Transverse colon (tissue), 4 donors: ENCODE data around the gene OTP. TPM values are rescaled to one million over a fixed set of nuclear protein-coding genes. Genes with fewer than 3 reads are reported as not detected.

Experiments
- DNase-seq: peaks from one replicate; pipeline ENCODE4 v3.0.0-alpha.2; 2019
- H3K27ac ChIP-seq, 4 donors: fragments of 200-600 bp; sonication (generic); 2 replicates each; pipeline ENCODE4 v1.5.1; 2016 to 2018; ENCODE audit warnings: inconsistent platforms in 4 of 4
- H3K27me3 ChIP-seq: fragments of 200-600 bp; sonication (generic); 2 replicates; pipeline ENCODE4 v1.5.1; 2017; ENCODE audit warnings: inconsistent platforms
- H3K36me3 ChIP-seq, 4 donors: fragments of 200-600 bp; sonication (generic); 2 replicates each; pipeline ENCODE4 v1.5.1; 2017 to 2019; ENCODE audit warnings: inconsistent platforms in 4 of 4
- H3K4me1 ChIP-seq, 4 donors: fragments of 200-600 bp; sonication (generic); 2 replicates each; pipeline ENCODE4 v1.5.1; 2017 to 2020; ENCODE audit warnings: inconsistent platforms in 4 of 4
- H3K4me3 ChIP-seq, 4 donors: fragments of 200-600 bp; sonication (generic); 1 replicate in 1 of 4; 2 replicates in 3 of 4; pipeline versions ENCODE4 v1.5.1 to v1.6.1; 2017 to 2019; ENCODE audit warnings: inconsistent platforms in 4 of 4
- H3K9me3 ChIP-seq, 2 donors: fragments of 200-600 bp; sonication (generic); 2 replicates each; pipeline ENCODE4 v1.5.1; 2017 to 2019; ENCODE audit warnings: inconsistent platforms in 2 of 2
- EP300 ChIP-seq: sonication (generic); formaldehyde crosslinking; IDR thresholded peaks from one replicate; pipeline ENCODE4 v1.6.1; 2017; ENCODE audit warnings: antibody characterized with exemption, low read depth
- POLR2A ChIP-seq: fragments of 450-650 bp; IDR thresholded peaks from one replicate; pipeline ENCODE4 v1.6.1; 2016; ENCODE audit warnings: antibody characterized with exemption, mild to moderate bottlenecking, moderate library complexity
- POLR2AphosphoS5 ChIP-seq, 3 donors: sonication (generic); formaldehyde crosslinking; IDR thresholded peaks; one replicate each; pipeline ENCODE4 v1.6.1; 2016; ENCODE audit warnings: antibody characterized with exemption in 3 of 3
- WGBS, 2 donors: methylation state at CpG; one replicate each; pipeline ENCODE4 v1.1.5; 2018; ENCODE audit warnings: low coverage in 1 of 2; 5-methylcytosine and 5-hydroxymethylcytosine counted together
- in situ Hi-C, 4 donors: fragments of 200-750 bp; cut with MboI; loops; one replicate each; pipeline versions ENCODE4 v1.15.0 to v1.15.1; 2017; ENCODE audit warnings: low sequenced_read_pairs in 3 of 4, low pct_ligation_motif_present in 1 of 4, low pct_unique_long_range_greater_than_20kb in 1 of 4
- intact Hi-C: fragments of 100-400 bp; cut with DNase I; formaldehyde crosslinking; loops from one replicate; pipeline ENCODE4 v1.15.1; 2023; ENCODE audit warnings: low total_unique reads
- total RNA-seq, 4 donors: library from RNA; depleted of rRNA; stranded (reverse); fragments of >200 nt; gene quantifications; one replicate each; pipeline ENCODE4 v1.1.0, GENCODE V29; 2016
- TF ChIP-seq, protein P1 (sequence below), 5 experiments: fragments of 200-600 bp in 3 of 5; fragments of 450-650 bp in 2 of 5; sonication (generic) in 3 of 5; IDR thresholded peaks; 1 replicate in 2 of 5; 2 replicates in 3 of 5; pipeline ENCODE4 v1.5.1; 2016 to 2017; ENCODE audit warnings: antibody characterized with exemption in 5 of 5, inconsistent platforms in 3 of 5, mild to moderate bottlenecking in 2 of 5, moderate library complexity in 1 of 5

The OTP gene
- total RNA-seq, 4 donors from 2014 or later, result not detected

- intact Hi-C loops, result no loop called here
- TF ChIP-seq POLR2AphosphoS5 (IDR thresholded peaks at IDR 0.05), result no peak
- no peak for TF ChIP-seq EP300
- TF ChIP-seq POLR2A, result no peak
- TF ChIP-seq, protein P1, sequence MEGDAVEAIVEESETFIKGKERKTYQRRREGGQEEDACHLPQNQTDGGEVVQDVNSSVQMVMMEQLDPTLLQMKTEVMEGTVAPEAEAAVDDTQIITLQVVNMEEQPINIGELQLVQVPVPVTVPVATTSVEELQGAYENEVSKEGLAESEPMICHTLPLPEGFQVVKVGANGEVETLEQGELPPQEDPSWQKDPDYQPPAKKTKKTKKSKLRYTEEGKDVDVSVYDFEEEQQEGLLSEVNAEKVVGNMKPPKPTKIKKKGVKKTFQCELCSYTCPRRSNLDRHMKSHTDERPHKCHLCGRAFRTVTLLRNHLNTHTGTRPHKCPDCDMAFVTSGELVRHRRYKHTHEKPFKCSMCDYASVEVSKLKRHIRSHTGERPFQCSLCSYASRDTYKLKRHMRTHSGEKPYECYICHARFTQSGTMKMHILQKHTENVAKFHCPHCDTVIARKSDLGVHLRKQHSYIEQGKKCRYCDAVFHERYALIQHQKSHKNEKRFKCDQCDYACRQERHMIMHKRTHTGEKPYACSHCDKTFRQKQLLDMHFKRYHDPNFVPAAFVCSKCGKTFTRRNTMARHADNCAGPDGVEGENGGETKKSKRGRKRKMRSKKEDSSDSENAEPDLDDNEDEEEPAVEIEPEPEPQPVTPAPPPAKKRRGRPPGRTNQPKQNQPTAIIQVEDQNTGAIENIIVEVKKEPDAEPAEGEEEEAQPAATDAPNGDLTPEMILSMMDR (IDR thresholded peaks at IDR 0.05), result no peak
These were observed 3.0 kb upstream of the OTP start for GRCh38 chr5:77641397-77641943.

DNA sequence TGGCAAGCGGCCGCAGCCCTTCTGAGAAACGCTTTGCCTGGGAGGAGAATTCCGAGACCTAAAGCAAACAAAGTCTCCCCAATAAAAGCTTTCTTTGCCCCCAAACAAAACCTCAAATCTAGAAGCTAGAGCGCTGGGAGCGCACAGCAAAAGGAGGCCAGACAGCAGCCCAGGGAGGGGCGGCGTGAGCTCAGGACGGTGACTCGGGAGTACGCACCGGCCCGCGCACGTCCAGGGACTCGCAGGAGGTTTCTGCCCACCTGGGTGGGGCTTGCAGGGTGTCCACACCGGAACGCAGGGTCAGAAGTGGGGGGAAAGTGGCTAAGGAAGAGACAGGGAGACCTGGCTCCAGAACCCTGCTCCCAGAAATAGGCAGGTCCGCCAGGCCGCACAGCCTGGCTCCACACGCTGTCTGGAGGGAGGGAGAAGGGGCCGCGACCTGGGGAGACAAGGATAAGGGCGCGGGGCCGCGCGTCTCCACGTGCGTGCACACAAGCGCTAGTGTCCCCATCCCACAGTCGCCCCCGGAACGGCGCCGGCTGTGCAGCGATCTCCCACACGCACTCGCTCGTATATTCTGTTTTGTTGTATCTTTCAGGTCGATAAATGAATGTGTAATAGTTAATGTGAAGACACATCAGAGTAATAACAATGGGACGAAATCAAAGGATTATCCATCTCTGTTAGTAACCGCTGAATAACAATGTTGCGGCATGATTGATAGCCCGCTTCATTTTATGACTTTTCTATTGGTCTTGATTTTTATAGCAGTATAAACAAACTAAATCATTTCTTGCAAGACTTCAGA is 2.3 kb upstream of the OTP start:
- in situ Hi-C loops, result loop anchor here in 1 of 4 donors (25.0 kb wide), 1 partner anchor 372 kb away; no protein-coding TSS in a partner anchor
- no peak for DNase-seq
- H3K27me3 ChIP-seq, result peaks cover 100% of the 10 kb centered on the region
- H3K4me1 ChIP-seq, result peaks cover 7 to 51% (median 13%) of the 10 kb centered on the region in 4 donors
- no peaks in the 10 kb centered on the region for H3K36me3 ChIP-seq
- H3K27ac ChIP-seq, result no peak overlapping the region
- intact Hi-C loops, result no loop called here
- WGBS, 2 donors, result 4 to 8% methylated on average over 18 to 45 of the region's 45 CpGs
- H3K4me3 ChIP-seq, result no peak overlapping the region
- TF ChIP-seq, protein P1 (IDR thresholded peaks at IDR 0.05), result no peak
- TF ChIP-seq EP300 (no peak), POLR2AphosphoS5 (IDR thresholded peaks at IDR 0.05) (no peak), POLR2A (no peak)
- no peaks in the 10 kb centered on the region for H3K9me3 ChIP-seq

More at GRCh38 chr5:77641397-77641943, 3.0 kb upstream of the OTP start:
- H3K36me3 ChIP-seq, result no peaks in the 10 kb centered on the region
- H3K27ac ChIP-seq, result no peak overlapping the region
- in situ Hi-C loops, result loop anchor here in 1 of 4 donors (25.0 kb wide), 1 partner anchor 371 kb away; no protein-coding TSS in a partner anchor
- peaks cover 7 to 47% (median 14%) of the 10 kb centered on the region in 4 donors for H3K4me1 ChIP-seq
- no peak for DNase-seq
- 10 to 11% methylated on average over 4 to 23 of the region's 23 CpGs for WGBS, 2 donors
- H3K9me3 ChIP-seq, result no peaks in the 10 kb centered on the region
- H3K27me3 ChIP-seq, result peaks cover 100% of the 10 kb centered on the region
- no peak overlapping the region for H3K4me3 ChIP-seq

DNA sequence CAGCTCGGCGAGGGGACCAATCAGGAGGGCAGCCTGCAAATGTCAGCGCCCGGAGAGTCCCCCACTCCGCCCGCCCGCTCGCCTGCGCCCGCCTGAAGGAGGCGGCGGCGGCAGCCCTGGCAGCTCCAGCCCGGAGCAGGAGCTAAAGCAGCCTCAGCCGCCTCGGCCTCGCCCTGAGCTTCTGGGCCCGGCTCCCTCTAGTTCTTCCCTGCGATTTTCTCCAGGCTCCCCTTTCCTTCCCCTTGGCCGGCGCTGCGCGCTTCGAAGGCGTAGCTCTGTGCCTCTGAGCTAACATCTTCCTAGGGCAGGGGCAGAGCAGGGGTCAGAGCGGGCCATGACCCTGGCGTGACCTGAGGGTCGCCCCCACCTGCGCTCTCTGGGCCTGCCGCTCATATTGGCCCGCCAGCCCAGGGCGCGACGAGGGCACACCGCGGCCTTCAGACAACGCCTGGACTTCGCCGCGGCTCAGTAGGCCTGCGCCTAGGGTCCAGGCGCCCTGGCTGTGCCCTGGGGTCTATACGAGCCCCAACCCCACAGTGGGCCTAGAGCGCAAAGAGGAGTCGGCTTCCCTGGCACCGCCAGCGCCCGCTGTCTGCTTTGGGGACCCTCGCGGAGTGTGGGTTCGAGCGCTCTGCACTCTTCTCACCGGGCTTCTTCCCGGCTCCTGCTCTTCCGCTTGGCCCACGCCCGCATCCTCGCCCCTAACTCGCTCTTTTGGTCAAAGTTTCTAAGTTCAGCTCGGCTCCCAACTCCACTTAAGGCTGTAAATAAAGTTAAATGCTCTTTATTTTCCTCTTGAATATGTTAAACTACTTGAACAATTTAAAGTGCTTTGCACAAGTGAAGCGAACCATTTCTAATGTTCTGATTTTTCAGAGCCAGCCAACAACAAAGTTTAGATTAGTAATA is 504 bp upstream of the OTP start:
- Histone ChIP-seq H3K4me1 (peaks cover 0 to 38% (median 4%) of the 10 kb centered on the region in 4 donors), H3K9me3 (no peaks in the 10 kb centered on the region), H3K36me3 (no peaks in the 10 kb centered on the region), H3K27me3 (peaks cover 100% of the 10 kb centered on the region), H3K27ac (no peak overlapping the region), H3K4me3 (no peak overlapping the region)
- 18 to 21% methylated on average over 1 to 57 of the region's 61 CpGs for WGBS, 2 donors
- TF ChIP-seq EP300, result no peak
- no peak for TF ChIP-seq POLR2AphosphoS5 (IDR thresholded peaks at IDR 0.05)
- TF ChIP-seq, protein P1 (IDR thresholded peaks at IDR 0.05), result no peak
- no peak for TF ChIP-seq POLR2A
- DNase-seq, result no peak
- intact Hi-C loops, result no loop called here
- in situ Hi-C loops, result loop anchor here in 1 of 4 donors (25.0 kb wide), 1 partner anchor 373 kb away; no protein-coding TSS in a partner anchor
